ENCODE data around the gene PRRX2.

The PRRX2 gene

GRCh38 chr9:129761901-129762369, 96.5 kb downstream of the PRRX2 start:
- peak; percentile 91 for DNase-seq

- DNase-seq = peak; percentile 95
Observed at GRCh38 chr9:129762370-129762984, 97.0 kb downstream of the PRRX2 start.

GRCh38 chr9:129762985-129763926, 97.8 kb downstream of the PRRX2 start:
- peak; percentile 50 for DNase-seq

GRCh38 chr9:129765764-129766317, 100.4 kb downstream of the PRRX2 start:
- DNase-seq = no peak

- no peak for DNase-seq
Observed at GRCh38 chr9:129768486-129768885, 103.0 kb downstream of the PRRX2 start.

GRCh38 chr9:129769669-129770068, 104.2 kb downstream of the PRRX2 start:
- no peak for DNase-seq

GRCh38 chr9:129770741-129771140, 105.3 kb downstream of the PRRX2 start:
- DNase-seq = no peak
